ENCODE measurements around the gene TUBGCP2. TPM values are rescaled to one million over a fixed set of nuclear protein-coding genes. Genes with fewer than 3 reads are reported as not detected.

TUBGCP2 gene
- total and polyA plus RNA-seq, 3 donors from 2014 or later, result 76.0 to 101 (median 84.3) TPM

GRCh38 chr10:133292919-133293809, 15.5 kb downstream of the TUBGCP2 start:
- no peaks in the 10 kb centered on the region for H3K9me3 ChIP-seq
- DNase-seq, result no peak
- H3K27ac ChIP-seq, result no peak overlapping the region
- H3K27me3 ChIP-seq, result no peaks in the 10 kb centered on the region
- H3K4me1 ChIP-seq, result no peaks in the 10 kb centered on the region
- no peaks in the 10 kb centered on the region for H3K36me3 ChIP-seq (ENCODE audit: low read depth, missing control alignments)
- intact Hi-C loops (cut with DNase I; ENCODE audit: low total_unique reads), result no loop called here
- no peak overlapping the region for H3K4me3 ChIP-seq
- 93 to 96% methylated on average over 18 to 38 of the region's 38 CpGs for WGBS, 2 donors
- no peak for TF ChIP-seq POLR2A (IDR thresholded peaks at IDR 0.05)
- no peak for TF ChIP-seq CTCF (IDR thresholded peaks at IDR 0.05)

- no peak for DNase-seq
- Histone ChIP-seq H3K36me3 (ENCODE audit: low read depth, missing control alignments) (no peaks in the 10 kb centered on the region), H3K27me3 (no peaks in the 10 kb centered on the region), H3K27ac (no peak overlapping the region), H3K9me3 (no peaks in the 10 kb centered on the region), H3K4me3 (no peak overlapping the region), H3K4me1 (no peaks in the 10 kb centered on the region)
- intact Hi-C loops (cut with DNase I; ENCODE audit: low total_unique reads), result no loop called here
- 94 to 95% methylated on average over 20 to 24 of the region's 24 CpGs for WGBS, 2 donors
- TF ChIP-seq POLR2A (IDR thresholded peaks at IDR 0.05), result no peak
- TF ChIP-seq CTCF (IDR thresholded peaks at IDR 0.05), result no peak
Measured at GRCh38 chr10:133289761-133290160, 18.9 kb downstream of the TUBGCP2 start.

GRCh38 chr10:133287832-133288500, 20.7 kb downstream of the TUBGCP2 start:
- intact Hi-C loops (cut with DNase I; ENCODE audit: low total_unique reads), result no loop called here
- H3K4me3 ChIP-seq, result no peak overlapping the region
- no peaks in the 10 kb centered on the region for H3K27me3 ChIP-seq
- TF ChIP-seq CTCF (IDR thresholded peaks at IDR 0.05), result no peak
- TF ChIP-seq POLR2A (IDR thresholded peaks at IDR 0.05), result no peak
- no peak overlapping the region for H3K27ac ChIP-seq
- no peaks in the 10 kb centered on the region for H3K9me3 ChIP-seq
- H3K4me1 ChIP-seq, result no peaks in the 10 kb centered on the region
- no peak for DNase-seq
- WGBS, 2 donors, result 90 to 93% methylated on average over 9 to 46 of the region's 46 CpGs
- H3K36me3 ChIP-seq (ENCODE audit: low read depth, missing control alignments), result no peaks in the 10 kb centered on the region

- no peaks in the 10 kb centered on the region for H3K36me3 ChIP-seq (ENCODE audit: low read depth, missing control alignments)
- no peaks in the 10 kb centered on the region for H3K4me1 ChIP-seq
- TF ChIP-seq CTCF (IDR thresholded peaks at IDR 0.05), result no peak
- TF ChIP-seq POLR2A (IDR thresholded peaks at IDR 0.05), result no peak
- H3K9me3 ChIP-seq, result no peaks in the 10 kb centered on the region
- intact Hi-C loops (cut with DNase I; ENCODE audit: low total_unique reads), result no loop called here
- H3K27ac ChIP-seq, result no peak overlapping the region
- H3K4me3 ChIP-seq, result no peak overlapping the region
- no peak for DNase-seq
- no peaks in the 10 kb centered on the region for H3K27me3 ChIP-seq
- 87 to 88% methylated on average over 18 of the region's 18 CpGs for WGBS, 2 donors
Measured at GRCh38 chr10:133286366-133286765, 22.3 kb downstream of the TUBGCP2 start.

Data from testis (tissue), 3 donors.